Smooth muscle cell (in vitro differentiated cells): Measurements from ENCODE around the gene STARD10. TPM values are rescaled to one million over a fixed set of nuclear protein-coding genes. Genes with fewer than 3 reads are reported as not detected.
"Not testable (repeated sequence)": the region's sequence is repeated elsewhere in the genome, so short reads cannot be mapped to it uniquely, and the experiment has no call there.

ENCODE experiments used
- DNase-seq: peaks from one replicate; lab custom pipeline; 2025; ENCODE audit not compliant: unreplicated experiment; lab: John Stamatoyannopoulos, UW
- H2AFZ ChIP-seq: fragments of 200-600 bp; sonication (generic); 2 replicates; pipeline ENCODE4 v1.6.0; 2016; ENCODE audit warnings: antibody characterized with exemption, low read depth, mild to moderate bottlenecking
- H3F3A ChIP-seq: fragments of 200-600 bp; sonication (generic); 2 replicates; pipeline ENCODE4 v1.6.0; 2017; ENCODE audit warnings: antibody characterized with exemption, low read depth
- H3K27ac ChIP-seq: fragments of 200-600 bp; sonication (generic); 2 replicates; pipeline ENCODE4 v1.5.1; 2016; ENCODE audit warnings: low read depth, mild to moderate bottlenecking
- H3K27me3 ChIP-seq: fragments of 200-600 bp; sonication (generic); 2 replicates; pipeline ENCODE4 v1.6.1; 2016; ENCODE audit warnings: low read depth, mild to moderate bottlenecking
- H3K36me3 ChIP-seq: fragments of 200-600 bp; sonication (generic); 2 replicates; pipeline ENCODE4 v1.5.1; 2016; ENCODE audit warnings: low read depth
- H3K4me1 ChIP-seq: fragments of 200-600 bp; sonication (generic); 2 replicates; pipeline ENCODE4 v1.5.1; 2016; ENCODE audit warnings: low read depth
- H3K4me2 ChIP-seq: fragments of 200-600 bp; sonication (generic); 2 replicates; pipeline ENCODE4 v1.6.0; 2016; ENCODE audit warnings: mild to moderate bottlenecking
- H3K4me3 ChIP-seq: fragments of 200-600 bp; sonication (generic); 2 replicates; pipeline ENCODE4 v1.5.1; 2016; ENCODE audit warnings: mild to moderate bottlenecking
- H3K79me2 ChIP-seq: fragments of 200-600 bp; sonication (generic); 2 replicates; pipeline ENCODE4 v1.6.0; 2016; ENCODE audit warnings: low read depth, mild to moderate bottlenecking
- H3K9ac ChIP-seq: fragments of 200-600 bp; sonication (generic); 2 replicates; pipeline ENCODE4 v1.6.0; 2016; ENCODE audit warnings: low read depth
- H3K9me3 ChIP-seq: fragments of 200-600 bp; sonication (generic); replicated peaks from 2 replicates; pipeline ENCODE4 v1.5.1; 2016; ENCODE audit warnings: low read depth
- H4K20me1 ChIP-seq: fragments of 200-600 bp; sonication (generic); 2 replicates; pipeline ENCODE4 v1.6.0; 2016; ENCODE audit warnings: low read depth
- CTCF ChIP-seq: fragments of 200-600 bp; sonication (generic); IDR thresholded peaks from 2 replicates; pipeline ENCODE4 v1.5.1; 2017; ENCODE audit warnings: borderline replicate concordance, mild to moderate bottlenecking, antibody characterized with exemption; ENCODE audit not compliant: insufficient read depth, poor library complexity, severe bottlenecking
- WGBS: methylation state at CpG from one replicate; pipeline ENCODE4 v1.1.7; 2016; ENCODE audit warnings: low lambda C conversion rate; 5-methylcytosine and 5-hydroxymethylcytosine counted together
- polyA plus RNA-seq: library from polyadenylated mRNA; unstranded; fragments of >200 nt; fragmentation: Nextera tagmentation; extraction: Ambion mirVana; gene quantifications from 2 replicates; pipeline ENCODE4 v1.2.1, GENCODE V29; 2016
- total RNA-seq: library from RNA; depleted of rRNA; stranded (reverse); fragments of >200 nt; gene quantifications from 2 replicates; pipeline ENCODE4 v1.2.3, GENCODE V29; 2014

STARD10 gene
- total and polyA plus RNA-seq, 2 experiments from 2014 or later = 87.7 to 130 TPM

GRCh38 chr11:72799441-72799840 lies 5.6 kb upstream of the STARD10 start:
- H3F3A ChIP-seq = peaks cover 7% of the 10 kb centered on the region
- DNase-seq = no peak
- H3K9ac ChIP-seq = no peak overlapping the region
- peaks cover 1% of the 10 kb centered on the region for H3K4me1 ChIP-seq
- no peak overlapping the region for H3K4me2 ChIP-seq
- 81% methylated on average over 3 of the region's 4 CpGs for WGBS
- H3K27me3 ChIP-seq = no peaks in the 10 kb centered on the region
- H3K36me3 ChIP-seq = no peaks in the 10 kb centered on the region
- no peak overlapping the region for H3K27ac ChIP-seq
- no peak for TF ChIP-seq CTCF
- no peaks in the 10 kb centered on the region for H4K20me1 ChIP-seq
- H2AFZ ChIP-seq = no peak overlapping the region
- no peak overlapping the region for H3K4me3 ChIP-seq
- H3K79me2 ChIP-seq = no peaks in the 10 kb centered on the region
- no peaks in the 10 kb centered on the region for H3K9me3 ChIP-seq

GRCh38 chr11:72798361-72798760 lies 4.5 kb upstream of the STARD10 start:
- no peaks in the 10 kb centered on the region for H3K36me3 ChIP-seq
- no peaks in the 10 kb centered on the region for H3K27me3 ChIP-seq
- no peak for DNase-seq
- no peak overlapping the region for H3K4me2 ChIP-seq
- peaks cover 7% of the 10 kb centered on the region for H3F3A ChIP-seq
- peaks cover 6% of the 10 kb centered on the region for H3K4me1 ChIP-seq
- H3K9ac ChIP-seq = no peak overlapping the region
- no peaks in the 10 kb centered on the region for H3K9me3 ChIP-seq
- H3K4me3 ChIP-seq = no peak overlapping the region
- no peak overlapping the region for H2AFZ ChIP-seq
- no peak for TF ChIP-seq CTCF
- H3K27ac ChIP-seq = no peak overlapping the region
- H3K79me2 ChIP-seq = no peaks in the 10 kb centered on the region
- WGBS = 73% methylated on average over 4 of the region's 4 CpGs
- no peaks in the 10 kb centered on the region for H4K20me1 ChIP-seq

- Histone ChIP-seq H2AFZ (no peak overlapping the region), H3K4me3 (peak overlapping the region; percentile 69), H3F3A (peaks cover 7% of the 10 kb centered on the region), H3K27me3 (no peaks in the 10 kb centered on the region), H3K36me3 (no peaks in the 10 kb centered on the region), H3K4me2 (peak overlapping the region; percentile 78), H3K4me1 (peaks cover 16% of the 10 kb centered on the region), H3K27ac (peak overlapping the region; percentile 97), H3K9ac (peak overlapping the region; percentile 52), H4K20me1 (no peaks in the 10 kb centered on the region), H3K79me2 (no peaks in the 10 kb centered on the region), H3K9me3 (no peaks in the 10 kb centered on the region)
- DNase-seq = no peak
- TF ChIP-seq CTCF = no peak
- 98% methylated on average over 2 of the region's 2 CpGs for WGBS
Observed at GRCh38 chr11:72793076-72793424, 797 bp downstream of the STARD10 start.

- H3K4me2 ChIP-seq = no peak overlapping the region
- 100% methylated on average over 3 of the region's 3 CpGs for WGBS
- H3K79me2 ChIP-seq = no peaks in the 10 kb centered on the region
- no peaks in the 10 kb centered on the region for H3K36me3 ChIP-seq
- no peak overlapping the region for H3K9ac ChIP-seq
- peaks cover 7% of the 10 kb centered on the region for H3F3A ChIP-seq
- H3K4me3 ChIP-seq = no peak overlapping the region
- no peak for DNase-seq
- H3K4me1 ChIP-seq = peaks cover 16% of the 10 kb centered on the region
- H3K27me3 ChIP-seq = no peaks in the 10 kb centered on the region
- no peak overlapping the region for H2AFZ ChIP-seq
- H3K9me3 ChIP-seq = no peaks in the 10 kb centered on the region
- H3K27ac ChIP-seq = peak overlapping the region; percentile 97
- no peak for TF ChIP-seq CTCF
- no peaks in the 10 kb centered on the region for H4K20me1 ChIP-seq
Observed at GRCh38 chr11:72792437-72793021, 1.3 kb downstream of the STARD10 start.

GRCh38 chr11:72791228-72791627 lies 2.6 kb downstream of the STARD10 start:
- H3K4me3 ChIP-seq, H3F3A ChIP-seq, H3K36me3 ChIP-seq, H3K27me3 ChIP-seq, H2AFZ ChIP-seq, H3K4me2 ChIP-seq, DNase-seq, H3K9ac ChIP-seq, H3K79me2 ChIP-seq, H4K20me1 ChIP-seq, H3K27ac ChIP-seq, H3K9me3 ChIP-seq: not testable (repeated sequence)
- 80% methylated on average over 7 of the region's 7 CpGs for WGBS
- H3K4me1 ChIP-seq = peaks cover 16% of the 10 kb centered on the region
